Measurements from ENCODE around the gene TP53TG5. TPM values are rescaled to one million over a fixed set of nuclear protein-coding genes. Genes with fewer than 3 reads are reported as not detected.

The TP53TG5 gene
- total RNA-seq = 0.09 and 0.11 TPM in 2 replicates

GRCh38 chr20:45378191-45378590, at the start of gene TP53TG5:
TP53TG5 (minus strand) TSS chr20:45378325; CDS start chr20:45378236, 89 bp downstream.
- intact Hi-C loops (cut with micrococcal nuclease) = no loop called here

GRCh38 chr20:45427236-45428149, 49.4 kb upstream of the TP53TG5 start:
- intact Hi-C loops (cut with micrococcal nuclease) = no loop called here

GRCh38 chr20:45426320-45427016, 48.3 kb upstream of the TP53TG5 start:
- intact Hi-C loops (cut with micrococcal nuclease) = no loop called here

- intact Hi-C loops (cut with micrococcal nuclease) = no loop called here
These were observed 47.4 kb upstream of the TP53TG5 start for GRCh38 chr20:45425561-45425960.

GRCh38 chr20:45423700-45424099, 45.6 kb upstream of the TP53TG5 start:
- intact Hi-C loops (cut with micrococcal nuclease) = no loop called here

- intact Hi-C loops (cut with micrococcal nuclease) = no loop called here
These were observed 42.0 kb upstream of the TP53TG5 start for GRCh38 chr20:45420125-45420524.

- intact Hi-C loops (cut with micrococcal nuclease) = no loop called here
These were observed 41.3 kb upstream of the TP53TG5 start for GRCh38 chr20:45419188-45420091.

- intact Hi-C loops (cut with micrococcal nuclease) = loop anchor here (1.0 to 2.0 kb wide), 4 partner anchors 10 to 54 kb away; partner anchors contain the start of gene SYS1
These were observed 38.8 kb upstream of the TP53TG5 start for GRCh38 chr20:45416917-45417316.

- intact Hi-C loops (cut with micrococcal nuclease) = loop anchor here (1.0 to 2.0 kb wide), 4 partner anchors 9 to 53 kb away; partner anchors contain the start of gene SYS1
These were observed 37.9 kb upstream of the TP53TG5 start, which contains the start of gene PIGT for GRCh38 chr20:45415822-45416637. PIGT (plus strand) TSS chr20:45416141; CDS start chr20:45416157, 16 bp downstream.

GRCh38 chr20:45413479-45413878, 35.4 kb upstream of the TP53TG5 start:
- intact Hi-C loops (cut with micrococcal nuclease) = no loop called here

- intact Hi-C loops (cut with micrococcal nuclease) = no loop called here
These were observed 34.5 kb upstream of the TP53TG5 start for GRCh38 chr20:45412653-45413052.

GRCh38 chr20:45410887-45411286, 32.8 kb upstream of the TP53TG5 start:
- intact Hi-C loops (cut with micrococcal nuclease) = no loop called here

- intact Hi-C loops (cut with micrococcal nuclease) = no loop called here
These were observed 31.6 kb upstream of the TP53TG5 start for GRCh38 chr20:45409521-45410272.

GRCh38 chr20:45408646-45409213, 30.6 kb upstream of the TP53TG5 start:
- intact Hi-C loops (cut with micrococcal nuclease) = no loop called here

GRCh38 chr20:45407783-45408645, 29.9 kb upstream of the TP53TG5 start, which contains the start of gene DBNDD2:
DBNDD2 (plus strand) TSS chr20:45408289; CDS start chr20:45408468, 179 bp downstream.
- intact Hi-C loops (cut with micrococcal nuclease) = loop anchor here (1.0 kb wide), 1 partner anchor 8 kb away; the partner anchor contains the start of gene PIGT

GRCh38 chr20:45407067-45407745, 29.1 kb upstream of the TP53TG5 start:
- intact Hi-C loops (cut with micrococcal nuclease) = loop anchor here (1.0 kb wide), 1 partner anchor 9 kb away; the partner anchor contains the start of gene PIGT
